Progenitor cell of endocrine pancreas (in vitro differentiated cells): ENCODE measurements around the gene BEX2. TPM values are rescaled to one million over a fixed set of nuclear protein-coding genes. Genes with fewer than 3 reads are reported as not detected.
"Not testable (repeated sequence)": the region's sequence is repeated elsewhere in the genome, so short reads cannot be mapped to it uniquely, and the experiment has no call there.

ENCODE experiments used
- DNase-seq: peaks from one replicate; pipeline ENCODE4 v3.0.0; 2021; ENCODE audit warnings: low spot score; ENCODE audit not compliant: unreplicated experiment
- H3K27ac Mint-ChIP-seq: 2 replicates; pipeline ENCODE4 v1.8.0; 2021; ENCODE audit warnings: mild to moderate bottlenecking, moderate library complexity, mixed read lengths
- H3K27me3 Mint-ChIP-seq: 2 replicates; pipeline ENCODE4 v1.8.0; 2021; ENCODE audit warnings: mixed read lengths
- H3K36me3 Mint-ChIP-seq: 2 replicates; pipeline ENCODE4 v1.8.0; 2022; ENCODE audit warnings: mixed read lengths; ENCODE audit not compliant: insufficient read depth
- H3K4me1 Mint-ChIP-seq: 2 replicates; pipeline ENCODE4 v1.8.0; 2021; ENCODE audit warnings: low read depth, mixed read lengths
- H3K4me3 Mint-ChIP-seq: 2 replicates; pipeline ENCODE4 v1.8.0; 2021; ENCODE audit warnings: low read depth, mild to moderate bottlenecking, moderate library complexity, mixed read lengths
- H3K9me3 Mint-ChIP-seq: 2 replicates; pipeline ENCODE4 v1.8.0; 2021; ENCODE audit warnings: low read depth, mixed read lengths
- CTCF ChIP-seq: fragments of 200-600 bp; sonication (generic); IDR thresholded peaks from one replicate; pipeline ENCODE4 v1.5.0; 2021; ENCODE audit warnings: antibody characterized with exemption, mild to moderate bottlenecking; ENCODE audit not compliant: unreplicated experiment
- total RNA-seq: library from RNA; stranded (reverse); gene quantifications from 2 replicates; pipeline ENCODE4 v1.2.1, GENCODE V29; 2021

Gene BEX2
- total RNA-seq, 1 donor from 2014 or later, result 42.0 TPM

DNA sequence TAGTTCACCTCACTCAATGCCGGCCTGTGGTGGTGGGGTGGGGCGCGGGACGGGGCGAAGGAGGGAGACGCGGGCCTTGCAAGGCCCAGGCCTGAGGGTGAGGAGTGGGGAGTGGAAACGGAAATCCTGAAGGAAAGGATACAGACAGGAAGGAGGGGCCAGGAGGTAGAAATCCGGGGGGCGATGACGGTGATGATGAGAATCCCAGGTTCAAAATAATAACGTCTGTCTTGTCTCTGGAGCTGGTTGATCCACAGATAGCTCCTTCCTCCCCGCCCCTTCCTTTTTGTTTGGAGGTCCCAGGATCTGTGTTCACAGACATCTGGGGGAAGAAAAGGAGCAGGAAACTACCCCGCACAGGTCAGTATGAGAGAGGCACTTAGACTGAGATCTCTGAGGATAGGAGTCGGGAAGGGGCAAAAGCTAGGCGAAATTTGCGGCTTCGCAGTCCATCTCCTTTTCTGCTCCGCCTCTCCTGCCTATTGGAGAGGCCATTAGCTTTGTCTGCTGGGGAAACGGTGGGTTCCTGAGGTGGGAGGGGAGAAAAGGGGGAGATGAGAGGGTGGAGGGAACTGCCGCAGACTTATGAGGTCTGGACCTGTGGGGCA, 20.0 kb upstream of the BEX2 start:
- Mint-ChIP-seq H3K27ac (peak overlapping the region; percentile 51), H3K4me3 (peak overlapping the region; percentile 49), H3K27me3 (peaks cover 23% of the 10 kb centered on the region), H3K9me3 (peaks cover 11% of the 10 kb centered on the region), H3K4me1 (peaks cover 5% of the 10 kb centered on the region), H3K36me3 (no peaks in the 10 kb centered on the region)
- no peak for TF ChIP-seq CTCF
- no peak for DNase-seq

- H3K4me3 Mint-ChIP-seq, result peak within 1 kb of the TSS; percentile 49
- peaks cover 23% of the 10 kb centered on the region for H3K27me3 Mint-ChIP-seq
- H3K4me1 Mint-ChIP-seq, result peaks cover 5% of the 10 kb centered on the region
- peaks cover 11% of the 10 kb centered on the region for H3K9me3 Mint-ChIP-seq
- no peak for DNase-seq
- no peaks in the 10 kb centered on the region for H3K36me3 Mint-ChIP-seq
- no peak for TF ChIP-seq CTCF
- peak within 1 kb of the TSS; percentile 51 for H3K27ac Mint-ChIP-seq
These were observed 19.2 kb upstream of the BEX2 start, which contains the start of gene TCEAL7 for GRCh38 chrX:103329991-103330390. Gene TCEAL7, plus strand, starts transcription at chrX:103330239. Its CDS starts 1,165 bp downstream, at chrX:103331404.

DNA sequence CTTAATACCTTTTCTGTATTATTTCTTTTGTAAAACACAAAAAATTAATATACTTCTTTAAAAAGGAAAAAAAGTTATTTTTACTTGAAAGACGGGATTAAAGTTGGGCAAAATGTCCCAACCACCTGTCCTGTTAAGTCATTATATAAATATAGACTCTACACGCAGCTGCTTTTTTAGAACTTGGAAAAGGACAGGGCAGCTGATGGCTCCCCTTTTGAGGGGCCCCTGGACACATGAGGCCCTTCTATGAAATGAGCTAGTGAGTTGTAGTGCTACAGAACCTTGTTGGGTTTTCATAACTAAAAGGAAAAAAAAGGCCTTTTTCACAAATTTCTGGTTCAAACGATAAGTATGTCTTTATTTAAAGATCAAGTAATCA, 600 bp upstream of the BEX2 start:
- Mint-ChIP-seq H3K4me3 (peak overlapping the region; percentile 80), H3K27me3 (no peaks in the 10 kb centered on the region), H3K9me3 (peaks cover 4% of the 10 kb centered on the region), H3K36me3 (peaks cover 2% of the 10 kb centered on the region), H3K27ac (no peak overlapping the region), H3K4me1 (peaks cover 2% of the 10 kb centered on the region)
- DNase-seq, result no peak
- TF ChIP-seq CTCF, result no peak

GRCh38 chrX:103309860-103310554, 783 bp downstream of the BEX2 start:
- Mint-ChIP-seq H3K4me1 (peaks cover 2% of the 10 kb centered on the region), H3K27ac (no peak overlapping the region), H3K27me3 (no peaks in the 10 kb centered on the region), H3K4me3 (peak overlapping the region; percentile 80), H3K9me3 (peaks cover 8% of the 10 kb centered on the region), H3K36me3 (peaks cover 2% of the 10 kb centered on the region)
- no peak for DNase-seq
- TF ChIP-seq CTCF, result no peak

GRCh38 chrX:103305666-103306065, 5.1 kb downstream of the BEX2 start:
- H3K9me3 Mint-ChIP-seq, result peaks cover 12% of the 10 kb centered on the region
- not testable (repeated sequence) for H3K27ac Mint-ChIP-seq, DNase-seq, H3K4me1 Mint-ChIP-seq, H3K36me3 Mint-ChIP-seq, H3K27me3 Mint-ChIP-seq, H3K4me3 Mint-ChIP-seq

- Mint-ChIP-seq H3K27me3 (no peaks in the 10 kb centered on the region), H3K36me3 (peaks cover 2% of the 10 kb centered on the region), H3K4me1 (peaks cover 2% of the 10 kb centered on the region), H3K4me3 (no peak overlapping the region), H3K9me3 (peaks cover 9% of the 10 kb centered on the region), H3K27ac (no peak overlapping the region)
- DNase-seq, result no peak
- TF ChIP-seq CTCF, result no peak
These were observed 6.1 kb downstream of the BEX2 start for GRCh38 chrX:103304705-103305104.
